Gastroesophageal sphincter (tissue), 4 donors: Measurements from ENCODE around the gene THSD7A. TPM values are rescaled to one million over a fixed set of nuclear protein-coding genes. Genes with fewer than 3 reads are reported as not detected.

ENCODE experiments used
- ATAC-seq: fragments of 150-250 bp; one replicate; pipeline ENCODE4 v1.9.1; 2016; ENCODE audit warnings: mild to moderate bottlenecking, moderate library complexity
- H3K27ac ChIP-seq, 4 donors: fragments of 200-600 bp; sonication (generic) in 3 of 4; 1 replicate in 3 of 4; 2 replicates in 1 of 4; pipeline ENCODE4 v1.5.1; 2016 to 2019
- H3K27me3 ChIP-seq: fragments of 200-600 bp; sonication (generic); one replicate; pipeline ENCODE4 v1.5.1; 2019
- H3K36me3 ChIP-seq, 2 donors: fragments of 200-600 bp; sonication (generic); one replicate each; pipeline ENCODE4 v1.5.1; 2019; ENCODE audit warnings: control low read depth in 1 of 2
- H3K4me1 ChIP-seq, 3 donors: fragments of 200-600 bp; sonication (generic); 1 replicate in 2 of 3; 2 replicates in 1 of 3; pipeline ENCODE4 v1.5.1; 2016 to 2019; ENCODE audit warnings: control low read depth in 2 of 3
- H3K4me3 ChIP-seq, 2 donors: fragments of 200-600 bp; sonication (generic); one replicate each; pipeline ENCODE4 v1.5.1; 2019; ENCODE audit warnings: mild to moderate bottlenecking in 1 of 2, moderate library complexity in 1 of 2
- H3K9me3 ChIP-seq, 3 donors: fragments of 200-600 bp; sonication (generic); one replicate each; pipeline ENCODE4 v1.5.1; 2017 to 2019; ENCODE audit warnings: control low read depth in 2 of 3
- EP300 ChIP-seq: sonication (generic); formaldehyde crosslinking; IDR thresholded peaks from one replicate; pipeline ENCODE4 v1.6.1; 2017; ENCODE audit warnings: antibody characterized with exemption, mild to moderate bottlenecking
- POLR2A ChIP-seq, 2 donors: fragments of 450-650 bp; IDR thresholded peaks; one replicate each; pipeline ENCODE4 v1.6.1; 2017; ENCODE audit warnings: antibody characterized with exemption in 2 of 2, mild to moderate bottlenecking in 2 of 2, moderate library complexity in 1 of 2
- POLR2AphosphoS5 ChIP-seq: sonication (generic); formaldehyde crosslinking; IDR thresholded peaks from one replicate; pipeline ENCODE4 v1.6.1; 2017; ENCODE audit warnings: antibody characterized with exemption
- WGBS, 2 donors: methylation state at CpG; one replicate each; pipeline ENCODE4 v1.1.5; 2018; ENCODE audit warnings: low coverage in 1 of 2; 5-methylcytosine and 5-hydroxymethylcytosine counted together
- total RNA-seq, 4 donors: library from RNA; depleted of rRNA; stranded (reverse); fragments of >200 nt; gene quantifications; one replicate each; pipeline ENCODE4 v1.1.0, GENCODE V29; 2016
- TF ChIP-seq, protein P1 (sequence below), 4 experiments: fragments of 200-600 bp in 2 of 4; fragments of 450-650 bp in 2 of 4; sonication (generic) in 1 of 4; IDR thresholded peaks; one replicate each; pipeline ENCODE4 v1.5.1; 2017 to 2019; ENCODE audit warnings: antibody characterized with exemption in 4 of 4, mild to moderate bottlenecking in 2 of 4, moderate library complexity in 2 of 4

Gene THSD7A
- total RNA-seq, 4 donors from 2014 or later = 2.9 to 6.2 (median 3.9) TPM

- no peak overlapping the region for H3K27ac ChIP-seq
- H3K9me3 ChIP-seq = no peaks in the 10 kb centered on the region
- no peaks in the 10 kb centered on the region for H3K27me3 ChIP-seq
- H3K36me3 ChIP-seq = no peaks in the 10 kb centered on the region
- TF ChIP-seq, protein P1, sequence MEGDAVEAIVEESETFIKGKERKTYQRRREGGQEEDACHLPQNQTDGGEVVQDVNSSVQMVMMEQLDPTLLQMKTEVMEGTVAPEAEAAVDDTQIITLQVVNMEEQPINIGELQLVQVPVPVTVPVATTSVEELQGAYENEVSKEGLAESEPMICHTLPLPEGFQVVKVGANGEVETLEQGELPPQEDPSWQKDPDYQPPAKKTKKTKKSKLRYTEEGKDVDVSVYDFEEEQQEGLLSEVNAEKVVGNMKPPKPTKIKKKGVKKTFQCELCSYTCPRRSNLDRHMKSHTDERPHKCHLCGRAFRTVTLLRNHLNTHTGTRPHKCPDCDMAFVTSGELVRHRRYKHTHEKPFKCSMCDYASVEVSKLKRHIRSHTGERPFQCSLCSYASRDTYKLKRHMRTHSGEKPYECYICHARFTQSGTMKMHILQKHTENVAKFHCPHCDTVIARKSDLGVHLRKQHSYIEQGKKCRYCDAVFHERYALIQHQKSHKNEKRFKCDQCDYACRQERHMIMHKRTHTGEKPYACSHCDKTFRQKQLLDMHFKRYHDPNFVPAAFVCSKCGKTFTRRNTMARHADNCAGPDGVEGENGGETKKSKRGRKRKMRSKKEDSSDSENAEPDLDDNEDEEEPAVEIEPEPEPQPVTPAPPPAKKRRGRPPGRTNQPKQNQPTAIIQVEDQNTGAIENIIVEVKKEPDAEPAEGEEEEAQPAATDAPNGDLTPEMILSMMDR (IDR thresholded peaks at IDR 0.05) = no peak
- TF ChIP-seq POLR2A (IDR thresholded peaks at IDR 0.05) (no peak), EP300 (no peak), POLR2AphosphoS5 (no peak)
- 94 to 97% methylated on average over 4 of the region's 4 CpGs for WGBS, 2 donors
- no peak for ATAC-seq
- peaks cover 0 to 8% (median 0%) of the 10 kb centered on the region in 3 donors for H3K4me1 ChIP-seq
- no peak overlapping the region for H3K4me3 ChIP-seq
Observed at GRCh38 chr7:11579141-11579540, 252.9 kb downstream of the THSD7A start.

- no peaks in the 10 kb centered on the region for H3K4me1 ChIP-seq
- H3K27ac ChIP-seq = no peak overlapping the region
- no peak overlapping the region for H3K4me3 ChIP-seq
- no peak for TF ChIP-seq POLR2A (IDR thresholded peaks at IDR 0.05)
- TF ChIP-seq EP300 = no peak
- TF ChIP-seq, protein P1 (IDR thresholded peaks at IDR 0.05) = no peak
- TF ChIP-seq POLR2AphosphoS5 = no peak
- no peaks in the 10 kb centered on the region for H3K9me3 ChIP-seq
- no peak for ATAC-seq
- 95% methylated on average over 4 of the region's 4 CpGs for WGBS, 2 donors
- no peaks in the 10 kb centered on the region for H3K36me3 ChIP-seq
- H3K27me3 ChIP-seq = no peaks in the 10 kb centered on the region
Observed at GRCh38 chr7:11576310-11576709, 255.7 kb downstream of the THSD7A start.

DNA sequence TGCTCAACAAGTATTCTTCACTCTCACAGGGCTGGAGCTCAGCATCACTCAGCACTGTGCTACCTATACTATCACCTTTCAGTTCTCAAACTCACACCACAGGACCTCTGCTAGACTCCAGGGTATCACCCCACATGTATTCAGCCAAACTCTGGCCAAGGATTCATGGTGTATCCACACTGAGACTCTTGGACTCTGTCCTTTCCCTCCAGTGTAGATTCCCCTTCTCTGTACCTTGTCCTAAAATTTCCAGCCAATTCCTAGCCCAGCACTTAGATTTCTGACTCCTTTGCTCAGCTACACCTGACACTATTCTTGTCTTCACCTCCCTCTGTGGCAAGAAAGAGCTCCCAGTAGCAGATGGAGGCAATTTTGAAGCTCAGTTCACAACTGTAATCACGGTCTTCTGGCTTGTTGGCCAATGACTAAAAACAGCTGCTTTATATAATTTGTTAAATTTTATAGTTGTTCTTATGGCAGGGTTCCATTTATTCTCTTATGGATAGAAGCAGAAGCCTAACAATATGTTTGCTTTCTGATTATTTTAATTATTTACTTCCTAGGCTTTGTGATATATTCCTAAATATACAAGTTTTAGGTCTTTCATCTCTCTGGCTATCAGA lies 258.8 kb downstream of the THSD7A start:
- H3K27ac ChIP-seq = no peak overlapping the region
- H3K27me3 ChIP-seq = no peaks in the 10 kb centered on the region
- no peaks in the 10 kb centered on the region for H3K36me3 ChIP-seq
- WGBS, 2 donors = 78 to 100% methylated on average over 1 of the region's 1 CpG
- TF ChIP-seq, protein P1 (IDR thresholded peaks at IDR 0.05) = no peak
- TF ChIP-seq POLR2A (IDR thresholded peaks at IDR 0.05) (no peak), POLR2AphosphoS5 (no peak), EP300 (no peak)
- H3K9me3 ChIP-seq = no peaks in the 10 kb centered on the region
- no peak overlapping the region for H3K4me3 ChIP-seq
- no peak for ATAC-seq
- H3K4me1 ChIP-seq = no peaks in the 10 kb centered on the region

DNA sequence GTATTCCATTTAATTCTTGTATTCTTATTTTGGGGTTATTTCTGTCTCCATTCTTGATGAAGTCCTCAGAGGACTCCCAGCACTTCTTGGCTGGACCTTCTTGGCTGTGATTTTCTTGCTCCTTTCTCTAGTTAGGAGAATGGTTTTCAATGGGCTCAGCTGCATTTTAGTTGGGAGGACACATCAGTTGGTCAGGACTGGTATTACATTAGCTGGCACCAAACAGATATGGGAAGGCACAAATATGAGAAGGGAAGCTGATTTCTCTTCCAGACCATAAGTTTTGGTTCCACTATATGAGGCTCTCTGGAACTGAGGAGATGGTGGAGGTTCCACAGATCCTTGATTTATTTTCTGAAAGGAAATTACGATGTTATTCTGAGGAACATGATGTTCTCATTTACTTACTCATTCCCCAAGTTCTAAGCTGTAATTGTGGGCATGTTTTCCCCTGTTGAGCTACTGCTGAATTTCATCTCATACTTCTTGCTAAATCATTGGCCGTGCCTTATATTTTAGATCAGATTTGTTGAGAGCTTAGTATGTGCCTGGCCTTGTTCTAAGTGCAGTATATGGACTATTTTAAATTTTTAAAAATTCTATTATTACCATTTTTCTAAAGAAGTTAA lies 261.0 kb downstream of the THSD7A start:
- no peaks in the 10 kb centered on the region for H3K4me1 ChIP-seq
- no peaks in the 10 kb centered on the region for H3K27me3 ChIP-seq
- no peak overlapping the region for H3K27ac ChIP-seq
- H3K36me3 ChIP-seq = no peaks in the 10 kb centered on the region
- no peak overlapping the region for H3K4me3 ChIP-seq
- ATAC-seq = no peak
- TF ChIP-seq EP300 = no peak
- no peak for TF ChIP-seq POLR2AphosphoS5
- no peak for TF ChIP-seq POLR2A (IDR thresholded peaks at IDR 0.05)
- TF ChIP-seq, protein P1 (IDR thresholded peaks at IDR 0.05) = no peak
- no peaks in the 10 kb centered on the region for H3K9me3 ChIP-seq
- 84 to 100% methylated on average over 1 to 2 of the region's 2 CpGs for WGBS, 2 donors

DNA sequence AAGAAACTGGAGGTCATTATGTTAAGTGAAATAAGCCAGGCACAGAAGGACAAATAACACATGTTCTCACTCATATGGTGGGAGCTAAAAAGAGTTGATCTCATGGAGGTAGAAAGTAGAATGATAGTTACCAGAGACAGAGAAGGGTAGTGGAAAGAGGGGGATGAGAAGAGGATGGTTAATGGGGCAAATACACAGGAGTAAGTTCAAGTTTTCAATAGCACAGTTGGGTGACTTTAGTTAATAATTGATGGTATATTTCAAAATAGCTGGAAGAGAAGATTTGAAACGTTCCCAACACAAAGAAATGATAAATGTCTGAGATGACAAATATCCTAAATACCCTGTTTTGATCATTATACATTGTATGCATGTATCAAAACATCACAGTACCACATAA lies 261.8 kb downstream of the THSD7A start:
- H3K4me1 ChIP-seq = no peaks in the 10 kb centered on the region
- 26 to 45% methylated on average over 1 of the region's 1 CpG for WGBS, 2 donors
- TF ChIP-seq EP300 = no peak
- TF ChIP-seq, protein P1 (IDR thresholded peaks at IDR 0.05) = no peak
- TF ChIP-seq POLR2AphosphoS5 = no peak
- no peak for TF ChIP-seq POLR2A (IDR thresholded peaks at IDR 0.05)
- H3K9me3 ChIP-seq = no peaks in the 10 kb centered on the region
- ATAC-seq = no peak
- H3K36me3 ChIP-seq = no peaks in the 10 kb centered on the region
- no peak overlapping the region for H3K4me3 ChIP-seq
- H3K27ac ChIP-seq = no peak overlapping the region
- H3K27me3 ChIP-seq = no peaks in the 10 kb centered on the region
